Left ventricle myocardium inferior (tissue), 1 donor: ENCODE results near the gene ADAMTS4. TPM values are rescaled to one million over a fixed set of nuclear protein-coding genes. Genes with fewer than 3 reads are reported as not detected.

Experiments
- DNase-seq: peaks from one replicate; pipeline ENCODE4 v3.0.0-alpha.2; 2020
- H3K27ac ChIP-seq: fragments of 200-600 bp; replicated peaks from 2 replicates; pipeline ENCODE4 v1.8.0; 2021
- H3K27me3 ChIP-seq: fragments of 200-600 bp; 2 replicates; pipeline ENCODE4 v1.8.0; 2021; ENCODE audit warnings: low read depth
- H3K36me3 ChIP-seq: fragments of 200-600 bp; 2 replicates; pipeline ENCODE4 v1.8.0; 2021
- H3K4me1 ChIP-seq: fragments of 200-600 bp; 2 replicates; pipeline ENCODE4 v1.8.0; 2021
- H3K4me3 ChIP-seq: fragments of 200-600 bp; 2 replicates; pipeline ENCODE4 v1.8.0; 2021; ENCODE audit warnings: mild to moderate bottlenecking, moderate library complexity
- H3K9me3 ChIP-seq: fragments of 200-600 bp; replicated peaks from 2 replicates; pipeline ENCODE4 v1.8.0; 2021
- CTCF ChIP-seq: fragments of 200-600 bp; IDR thresholded peaks from 2 replicates; pipeline ENCODE4 v1.8.0; 2021; ENCODE audit warnings: antibody characterized with exemption, mild to moderate bottlenecking, borderline replicate concordance
- intact Hi-C: fragments of 100-400 bp; cut with micrococcal nuclease; formaldehyde crosslinking; loops from one replicate; pipeline ENCODE4 v1.11.0; 2022
- total RNA-seq: library from RNA; stranded (reverse); fragmentation: NEBNext Ultra II Directional; extraction: Animal tissue kit (Norgen Biotek cat#: 25700); gene quantifications from one replicate; pipeline ENCODE4 v1.2.1, GENCODE V29; 2021
- donor health status: DM: no; HTN: yes; CAD: no; lungs with severe emphysema.

Gene ADAMTS4
- total RNA-seq, 1 donor from 2014 or later, result 14.1 TPM

GRCh38 chr1:161209790-161210409 lies 11.0 kb upstream of the ADAMTS4 start:
- Histone ChIP-seq H3K9me3 (no peaks in the 10 kb centered on the region), H3K4me1 (peaks cover 58% of the 10 kb centered on the region), H3K27me3 (no peaks in the 10 kb centered on the region), H3K27ac (peak overlapping the region; percentile 90), H3K36me3 (peaks cover 97% of the 10 kb centered on the region), H3K4me3 (no peak overlapping the region)
- intact Hi-C loops, result no loop called here
- TF ChIP-seq CTCF, result peak; percentile 93
- DNase-seq, result peak; percentile 66

- no peak for TF ChIP-seq CTCF
- Histone ChIP-seq H3K4me3 (peak overlapping the region; percentile 42), H3K9me3 (no peaks in the 10 kb centered on the region), H3K4me1 (peaks cover 85% of the 10 kb centered on the region), H3K27ac (peak overlapping the region; percentile 90), H3K36me3 (peaks cover 86% of the 10 kb centered on the region), H3K27me3 (no peaks in the 10 kb centered on the region)
- DNase-seq, result peak; percentile 52
- intact Hi-C loops, result no loop called here
These were observed 8.3 kb upstream of the ADAMTS4 start for GRCh38 chr1:161207173-161207572.

GRCh38 chr1:161206411-161207140 lies 7.7 kb upstream of the ADAMTS4 start:
- no peak for TF ChIP-seq CTCF
- Histone ChIP-seq H3K4me3 (peak overlapping the region; percentile 42), H3K9me3 (no peaks in the 10 kb centered on the region), H3K27me3 (no peaks in the 10 kb centered on the region), H3K27ac (peak overlapping the region; percentile 90), H3K36me3 (peaks cover 80% of the 10 kb centered on the region), H3K4me1 (peaks cover 88% of the 10 kb centered on the region)
- intact Hi-C loops, result no loop called here
- DNase-seq, result no peak

GRCh38 chr1:161201836-161202712 lies 3.2 kb upstream of the ADAMTS4 start, which contains the start of gene NDUFS2:
Gene NDUFS2, plus strand, starts transcription at chr1:161202367. Its CDS starts 19 bp downstream, at chr1:161202386.
- DNase-seq, result peak; percentile 98
- Histone ChIP-seq H3K27me3 (no peaks in the 10 kb centered on the region), H3K9me3 (no peaks in the 10 kb centered on the region), H3K4me1 (peaks cover 96% of the 10 kb centered on the region), H3K4me3 (peak within 1 kb of the TSS; percentile 86), H3K36me3 (peaks cover 37% of the 10 kb centered on the region), H3K27ac (peak within 1 kb of the TSS; percentile 99)
- intact Hi-C loops, result no loop called here
- no peak for TF ChIP-seq CTCF
